Heart left ventricle (tissue), 16 donors: ENCODE results near the gene IL31RA. TPM values are rescaled to one million over a fixed set of nuclear protein-coding genes. Genes with fewer than 3 reads are reported as not detected.
A peak's percentile ranks its signal among the peaks of the same experiment; 100 is the strongest.
"Not testable (repeated sequence)": the region's sequence is repeated elsewhere in the genome, so short reads cannot be mapped to it uniquely, and the experiment has no call there.

Experiments used
- ATAC-seq, 4 donors: fragments of 200-7000 bp; cut with Tn5 transposase; one replicate each; pipeline ENCODE4 v1.9.1; 2020 to 2022; ENCODE audit warnings: moderate library complexity in 4 of 4, mild to moderate bottlenecking in 3 of 4, moderate number of reproducible peaks in 1 of 4
- DNase-seq, 5 donors: peaks; one replicate each; pipeline ENCODE4 v3.0.0-alpha.2; 2020
- H3K27ac ChIP-seq, 12 donors: fragments of 200-600 bp; sonication (generic) in 4 of 12; one replicate each; pipeline versions ENCODE4 v1.5.0 to v1.8.0; 2016 to 2022; ENCODE audit warnings: mild to moderate bottlenecking in 2 of 12
- H3K27me3 ChIP-seq, 9 donors: fragments of 200-600 bp; sonication (generic) in 2 of 9; one replicate each; pipeline versions ENCODE4 v1.5.1 to v1.8.0; 2016 to 2022; ENCODE audit warnings: mild to moderate bottlenecking in 3 of 9
- H3K36me3 ChIP-seq, 9 donors: fragments of 200-600 bp; sonication (generic) in 2 of 9; one replicate each; pipeline versions ENCODE4 v1.5.0 to v1.8.0; 2018 to 2022; ENCODE audit warnings: mild to moderate bottlenecking in 2 of 9
- H3K4me1 ChIP-seq, 12 donors: fragments of 200-600 bp; sonication (generic) in 4 of 12; one replicate each; pipeline versions ENCODE4 v1.5.0 to v1.8.0; 2016 to 2022; ENCODE audit warnings: mild to moderate bottlenecking in 3 of 12
- H3K4me3 ChIP-seq, 12 donors: fragments of 200-600 bp; sonication (generic) in 4 of 12; one replicate each; pipeline versions ENCODE4 v1.5.0 to v1.8.0; 2017 to 2022; ENCODE audit warnings: mild to moderate bottlenecking in 9 of 12, moderate library complexity in 4 of 12
- H3K9me3 ChIP-seq, 12 donors: fragments of 200-600 bp; sonication (generic) in 4 of 12; one replicate each; pipeline versions ENCODE4 v1.5.0 to v1.8.0; 2016 to 2022; ENCODE audit warnings: mild to moderate bottlenecking in 1 of 12
- POLR2A ChIP-seq, 2 donors: fragments of 450-650 bp; IDR thresholded peaks; one replicate each; pipeline ENCODE4 v1.6.1; 2017; ENCODE audit warnings: antibody characterized with exemption in 2 of 2, mild to moderate bottlenecking in 2 of 2, moderate library complexity in 2 of 2
- WGBS, 4 donors: extraction: QIAGEN DNeasy Blood & Tissue Kit in 2 of 4; methylation state at CpG; one replicate each; pipeline versions ENCODE4 v1.1.5 to v1.1.7; 2013 to 2018; 5-methylcytosine and 5-hydroxymethylcytosine counted together
- intact Hi-C, 10 donors: fragments of 100-400 bp; cut with DNase I; formaldehyde crosslinking; loops; one replicate each; pipeline versions ENCODE4 v1.11.1 to v1.14.2; 2022
- polyA plus RNA-seq, 2 donors: library from polyadenylated mRNA; stranded (reverse); fragments of 200-250 nt; gene quantifications; one replicate each; pipeline ENCODE4 v1.2.3, GENCODE V29; 2013
- total RNA-seq, 9 donors: library from RNA; depleted of rRNA in 2 of 9; stranded (reverse); fragments of >200 nt in 2 of 9; fragmentation: NEBNext Ultra II Directional in 3 of 9; extraction: Animal tissue kit (Norgen Biotek cat#: 25700) in 3 of 9; gene quantifications; one replicate each; pipeline versions ENCODE4 v1.1.0 to v1.2.4, GENCODE V29; 2016 to 2023
- TF ChIP-seq, protein P1 (sequence below), 12 donors: fragments of 200-600 bp; sonication (generic) in 4 of 12; IDR thresholded peaks; one replicate each; pipeline versions ENCODE4 v1.5.0 to v1.8.0; 2018 to 2022; ENCODE audit warnings: antibody characterized with exemption in 12 of 12, mild to moderate bottlenecking in 5 of 12
- donor health status: ischemic (EF 13 %, LVEDD 7.1; RV severe dilation, severe dysfunction).
- donor health status: healthy with polysubstance abuse.
- donor health status: DM: no; HTN: yes; CAD: no.
- donor health status: DM: no; HTN: no; CAD: no.
- donor health status: ischemic (EF 25% LVEDD 6.9; RV normal size, moderate dysfunction).
- donor health status: ischemic (EF 25% LVEDD 5.7; RV mildly dilated, moderate dysfunction).
- donor health status: healthy.
- donor health status: DM: yes; HTN: yes; CAD: no.
- donor health status: ischemic (EF 35%, LVEDD 5.7; RV mildly dilated, moderate dysfunction).
- donor health status: nonischemic (EF 11% LVEDD 7.7; RV severe dilation, severe dysfunction).
- donor health status: DM: yes; HTN: yes; CAD: no.
- donor health status: PGD.
- donor health status: ischemic (EF 29% LVEDD 5.4; RV normal size, mild dysfunction).
- donor health status: nonischemic (EF 23%, LVEDD 6.1; RV moderate dilation, normal function).

Gene IL31RA
- total and polyA plus RNA-seq, 11 donors: 0.12 to 2.2 (median 0.47) TPM; not detected in 5

DNA sequence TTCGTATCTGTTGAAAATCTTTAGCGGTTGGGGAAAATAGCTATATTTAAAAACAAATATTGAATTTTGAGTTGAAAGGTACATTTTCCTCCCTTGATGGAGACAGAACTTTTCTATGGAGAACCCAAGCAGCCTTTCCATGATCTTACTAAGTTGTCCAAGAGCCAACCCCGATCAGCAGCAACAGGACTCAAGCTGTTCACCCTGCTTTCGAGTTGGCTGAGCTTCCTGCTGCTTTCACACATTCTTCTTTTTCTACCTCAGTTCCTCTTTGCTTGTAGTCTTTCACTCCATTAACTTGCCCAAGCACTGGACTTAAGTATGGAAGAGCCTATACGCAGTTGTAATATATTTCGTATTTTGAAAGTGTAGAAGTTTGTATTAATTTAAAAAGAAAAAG is 84.2 kb downstream of the IL31RA start:
- H3K27ac ChIP-seq: no peak overlapping the region
- H3K9me3 ChIP-seq: no peaks in the 10 kb centered on the region
- intact Hi-C loops: loop anchor here in 7 of 10 donors (2.0 to 10.0 kb wide), 6 partner anchors 42 to 919 kb away; no protein-coding TSS in a partner anchor
- peaks cover 0 to 7% (median 0%) of the 10 kb centered on the region in 12 donors for H3K4me1 ChIP-seq
- TF ChIP-seq, protein P1, sequence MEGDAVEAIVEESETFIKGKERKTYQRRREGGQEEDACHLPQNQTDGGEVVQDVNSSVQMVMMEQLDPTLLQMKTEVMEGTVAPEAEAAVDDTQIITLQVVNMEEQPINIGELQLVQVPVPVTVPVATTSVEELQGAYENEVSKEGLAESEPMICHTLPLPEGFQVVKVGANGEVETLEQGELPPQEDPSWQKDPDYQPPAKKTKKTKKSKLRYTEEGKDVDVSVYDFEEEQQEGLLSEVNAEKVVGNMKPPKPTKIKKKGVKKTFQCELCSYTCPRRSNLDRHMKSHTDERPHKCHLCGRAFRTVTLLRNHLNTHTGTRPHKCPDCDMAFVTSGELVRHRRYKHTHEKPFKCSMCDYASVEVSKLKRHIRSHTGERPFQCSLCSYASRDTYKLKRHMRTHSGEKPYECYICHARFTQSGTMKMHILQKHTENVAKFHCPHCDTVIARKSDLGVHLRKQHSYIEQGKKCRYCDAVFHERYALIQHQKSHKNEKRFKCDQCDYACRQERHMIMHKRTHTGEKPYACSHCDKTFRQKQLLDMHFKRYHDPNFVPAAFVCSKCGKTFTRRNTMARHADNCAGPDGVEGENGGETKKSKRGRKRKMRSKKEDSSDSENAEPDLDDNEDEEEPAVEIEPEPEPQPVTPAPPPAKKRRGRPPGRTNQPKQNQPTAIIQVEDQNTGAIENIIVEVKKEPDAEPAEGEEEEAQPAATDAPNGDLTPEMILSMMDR (IDR thresholded peaks at IDR 0.05): no peak
- TF ChIP-seq POLR2A (IDR thresholded peaks at IDR 0.05): no peak
- WGBS, 4 donors: 86 to 94% (median 91%) methylated on average over 6 of the region's 6 CpGs
- DNase-seq (no peak), ATAC-seq (no peak)
- H3K36me3 ChIP-seq: peaks cover 0 to 54% (median 40%) of the 10 kb centered on the region in 9 donors
- no peak overlapping the region for H3K4me3 ChIP-seq
- no peaks in the 10 kb centered on the region for H3K27me3 ChIP-seq

DNA sequence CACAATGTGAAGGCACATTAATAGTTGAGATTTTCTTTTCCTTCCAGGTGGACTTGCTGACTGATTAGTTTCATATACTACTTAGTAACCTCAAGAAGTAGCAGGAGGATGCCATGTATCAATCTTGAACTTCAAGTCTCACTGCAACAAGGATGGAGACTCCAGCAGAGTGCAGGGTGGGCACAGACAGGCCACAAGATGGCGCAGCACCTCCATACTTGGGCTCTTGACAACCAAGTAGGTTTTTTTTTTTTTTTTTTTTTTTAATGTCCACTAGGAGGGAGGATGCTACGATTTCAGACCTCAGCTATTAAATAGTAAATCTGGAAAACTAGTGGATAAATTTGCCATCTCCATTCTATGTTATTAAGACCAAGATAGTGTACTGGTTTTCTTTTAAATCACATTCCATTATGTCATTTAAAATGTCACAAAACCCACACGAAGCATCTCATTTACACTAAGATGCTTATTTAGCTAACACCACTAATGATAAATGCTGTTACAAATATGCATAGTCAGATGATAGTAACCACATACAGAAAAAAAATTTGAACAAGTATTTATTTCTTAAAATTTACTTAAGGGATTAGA is 85.0 kb downstream of the IL31RA start:
- intact Hi-C loops: loop anchor here in 9 of 10 donors (1.0 to 10.0 kb wide), 8 partner anchors 41 to 919 kb away; no protein-coding TSS in a partner anchor
- WGBS, 4 donors: 25 to 28% (median 27%) methylated on average over 3 of the region's 3 CpGs
- peaks cover 0 to 7% (median 0%) of the 10 kb centered on the region in 12 donors for H3K4me1 ChIP-seq
- no peak overlapping the region for H3K27ac ChIP-seq
- no peaks in the 10 kb centered on the region for H3K9me3 ChIP-seq
- TF ChIP-seq POLR2A (IDR thresholded peaks at IDR 0.05): no peak
- TF ChIP-seq, protein P1 (IDR thresholded peaks at IDR 0.05): peak; percentile 78 to 94 (median 87)
- peak; percentile 73 to 88 (median 81) for DNase-seq
- no peak overlapping the region for H3K4me3 ChIP-seq
- no peaks in the 10 kb centered on the region for H3K27me3 ChIP-seq
- peaks cover 0 to 62% (median 48%) of the 10 kb centered on the region in 9 donors for H3K36me3 ChIP-seq
- ATAC-seq: peak; percentile 66 to 84 (median 82)

DNA sequence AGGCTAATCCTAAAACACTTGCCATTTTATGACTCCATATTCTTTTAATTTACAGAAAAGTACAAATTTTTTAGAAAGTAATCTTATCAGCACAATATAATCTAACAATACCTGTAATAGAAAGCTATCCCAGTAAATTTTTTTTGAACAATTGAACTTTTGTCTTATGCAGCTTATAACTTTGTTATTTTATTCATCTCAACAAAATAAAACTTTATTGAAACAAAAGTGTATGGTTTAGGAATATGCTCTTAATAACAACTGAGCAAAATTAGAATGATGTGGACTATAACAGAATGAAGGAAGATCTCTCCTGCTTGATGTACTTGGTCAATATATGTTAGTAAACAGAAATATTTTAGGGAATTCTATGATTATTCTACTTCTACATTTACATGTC is 86.4 kb downstream of the IL31RA start:
- peaks cover 0 to 76% (median 62%) of the 10 kb centered on the region in 9 donors for H3K36me3 ChIP-seq
- H3K4me1 ChIP-seq, DNase-seq, H3K4me3 ChIP-seq, H3K27ac ChIP-seq, ATAC-seq, H3K27me3 ChIP-seq, H3K9me3 ChIP-seq: not testable (repeated sequence)
- intact Hi-C loops: loop anchor here in 7 of 10 donors (2.0 to 10.0 kb wide), 7 partner anchors 40 to 917 kb away; no protein-coding TSS in a partner anchor

DNA sequence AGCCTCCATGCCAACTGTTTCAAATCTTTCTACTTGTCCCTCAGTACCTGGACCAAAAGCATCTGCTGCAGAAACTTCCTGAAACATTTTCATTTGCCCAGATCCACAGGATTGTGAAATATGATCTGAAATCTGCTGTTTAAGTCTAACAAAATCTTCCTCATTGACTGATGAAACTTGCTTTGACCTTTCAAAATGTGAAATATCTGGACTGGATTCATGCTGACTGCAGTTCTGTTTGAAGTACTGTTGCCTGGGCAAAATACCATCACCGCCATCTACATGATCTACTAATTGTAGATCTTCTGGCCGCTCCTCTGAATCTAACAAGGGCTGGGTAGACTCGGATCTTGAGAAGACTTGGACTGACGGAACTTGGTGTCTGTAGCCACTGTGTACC is 90.0 kb downstream of the IL31RA start:
- not testable (repeated sequence) for ATAC-seq, H3K4me1 ChIP-seq, H3K4me3 ChIP-seq, H3K27ac ChIP-seq, H3K9me3 ChIP-seq, H3K27me3 ChIP-seq, DNase-seq
- 90 to 95% (median 94%) methylated on average over 4 of the region's 4 CpGs for WGBS, 4 donors
- peaks cover 0 to 96% (median 91%) of the 10 kb centered on the region in 9 donors for H3K36me3 ChIP-seq
- intact Hi-C loops: loop anchor here in 2 of 10 donors (10.0 kb wide), 2 partner anchors 666 to 934 kb away; no protein-coding TSS in a partner anchor

DNA sequence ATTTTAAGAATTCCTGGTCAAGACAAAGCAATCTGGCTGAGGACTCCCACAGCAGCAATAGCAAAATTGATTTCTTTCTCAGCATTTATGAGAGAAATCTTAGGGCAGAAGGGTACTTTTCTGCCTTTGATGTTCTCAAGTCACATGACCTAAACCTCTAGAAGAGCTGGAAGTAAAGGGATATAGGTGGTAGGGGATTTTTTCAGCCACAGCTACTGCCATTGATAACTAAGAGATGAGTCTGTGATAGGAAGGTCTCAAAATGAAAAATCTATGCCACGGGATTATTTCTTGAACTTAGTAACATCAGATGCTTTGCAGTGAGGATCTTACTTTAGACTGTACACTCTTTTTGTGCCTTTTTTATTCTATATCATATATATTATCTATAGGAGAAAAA is 108.1 kb downstream of the IL31RA start:
- DNase-seq (no peak), ATAC-seq (no peak)
- intact Hi-C loops: loop anchor here in 3 of 10 donors (10.0 kb wide), 3 partner anchors 684 to 976 kb away; no protein-coding TSS in a partner anchor
- peaks cover 0 to 100% (median 99%) of the 10 kb centered on the region in 9 donors for H3K36me3 ChIP-seq
- no peak overlapping the region for H3K27ac ChIP-seq
- WGBS, 4 donors: 87 to 98% (median 96%) methylated on average over 1 of the region's 1 CpG
- H3K4me3 ChIP-seq: no peak overlapping the region
- no peaks in the 10 kb centered on the region for H3K9me3 ChIP-seq
- H3K27me3 ChIP-seq: no peaks in the 10 kb centered on the region
- TF ChIP-seq, protein P1 (IDR thresholded peaks at IDR 0.05): no peak
- no peak for TF ChIP-seq POLR2A (IDR thresholded peaks at IDR 0.05)
- peaks cover 0 to 3% (median 0%) of the 10 kb centered on the region in 12 donors for H3K4me1 ChIP-seq
